Measurements from ENCODE around the gene TTC39A.
"Not testable (repeated sequence)": the region's sequence is repeated elsewhere in the genome, so short reads cannot be mapped to it uniquely, and the experiment has no call there.

Gene TTC39A

GRCh38 chr1:51266181-51266580 lies 64.2 kb downstream of the TTC39A start:
- TF ChIP-seq CTCF (IDR thresholded peaks at IDR 0.05; ENCODE audit: low read depth, low read length) = no peak
- DNase-seq (ENCODE audit: extremely low read depth, low read depth) = no peak

GRCh38 chr1:51265618-51266017 lies 64.7 kb downstream of the TTC39A start:
- no peak for DNase-seq (ENCODE audit: extremely low read depth, low read depth)
- no peak for TF ChIP-seq CTCF (IDR thresholded peaks at IDR 0.05; ENCODE audit: low read depth, low read length)

GRCh38 chr1:51264451-51264850 lies 65.9 kb downstream of the TTC39A start:
- TF ChIP-seq CTCF (IDR thresholded peaks at IDR 0.05; ENCODE audit: low read depth, low read length) = no peak
- DNase-seq (ENCODE audit: extremely low read depth, low read depth) = peak; percentile 71

GRCh38 chr1:51263147-51263877 lies 67.0 kb downstream of the TTC39A start:
- TF ChIP-seq CTCF (IDR thresholded peaks at IDR 0.05; ENCODE audit: low read depth, low read length) = no peak
- no peak for DNase-seq (ENCODE audit: extremely low read depth, low read depth)

- no peak for DNase-seq (ENCODE audit: extremely low read depth, low read depth)
- no peak for TF ChIP-seq CTCF (IDR thresholded peaks at IDR 0.05; ENCODE audit: low read depth, low read length)
Measured at GRCh38 chr1:51255331-51255730, 75.0 kb downstream of the TTC39A start.

- DNase-seq (ENCODE audit: extremely low read depth, low read depth) = no peak
- TF ChIP-seq CTCF (IDR thresholded peaks at IDR 0.05; ENCODE audit: low read depth, low read length) = no peak
Measured at GRCh38 chr1:51253691-51254090, 76.7 kb downstream of the TTC39A start.

- no peak for DNase-seq (ENCODE audit: extremely low read depth, low read depth)
- TF ChIP-seq CTCF (IDR thresholded peaks at IDR 0.05; ENCODE audit: low read depth, low read length) = no peak
Measured at GRCh38 chr1:51252366-51252765, 78.0 kb downstream of the TTC39A start.

- DNase-seq (ENCODE audit: extremely low read depth, low read depth) = not testable (repeated sequence)
Measured at GRCh38 chr1:51251165-51251564, 79.2 kb downstream of the TTC39A start.

GRCh38 chr1:51250729-51251128 lies 79.6 kb downstream of the TTC39A start:
- DNase-seq (ENCODE audit: extremely low read depth, low read depth) = not testable (repeated sequence)

Data from AG09319 (cell line).